SK-N-SH treated with all-trans-retinoic acid at 6 μM for 48 hours (cell line): ENCODE data around the gene CLCF1.

Experiments used
- ATAC-seq: fragments of 200-7000 bp; cut with Tn5 transposase; 3 replicates; pipeline ENCODE4 v1.9.1; 2020; ENCODE audit warnings: mild to moderate bottlenecking, moderate library complexity
- ARNTL ChIP-seq: fragments of 450-650 bp; formaldehyde crosslinking; IDR thresholded peaks from 2 replicates; pipeline ENCODE4 v1.5.0; 2020; ENCODE audit warnings: low read depth, mild to moderate bottlenecking, moderate library complexity, borderline replicate concordance
- CREB5 ChIP-seq: fragments of 250-450 bp; sonication (Bioruptor Pico); IDR thresholded peaks from 2 replicates; pipeline ENCODE4 v1.5.1; 2020; ENCODE audit warnings: low read depth, mild to moderate bottlenecking, moderate library complexity
- CSDC2 ChIP-seq: fragments of 250-450 bp; sonication (Bioruptor Pico); IDR thresholded peaks from 2 replicates; pipeline ENCODE4 v1.5.0; 2020; ENCODE audit warnings: mild to moderate bottlenecking, moderate library complexity
- CSRNP3 ChIP-seq: fragments of 250-450 bp; sonication (Bioruptor Pico); IDR thresholded peaks from 2 replicates; pipeline ENCODE4 v1.5.1; 2021; ENCODE audit warnings: mild to moderate bottlenecking, moderate library complexity
- PATZ1 ChIP-seq: fragments of 250-450 bp; sonication (Bioruptor Pico); IDR thresholded peaks from 2 replicates; pipeline ENCODE4 v1.8.0; 2020; ENCODE audit warnings: mild to moderate bottlenecking, moderate library complexity, borderline replicate concordance
- POU6F1 ChIP-seq: fragments of 250-450 bp; sonication (Bioruptor Pico); IDR thresholded peaks from 2 replicates; pipeline ENCODE4 v1.8.0; 2021; ENCODE audit warnings: low read depth, mild to moderate bottlenecking, moderate library complexity, borderline replicate concordance
- PPARA ChIP-seq: fragments of 250-450 bp; sonication (Bioruptor Pico); IDR thresholded peaks from 2 replicates; pipeline ENCODE4 v1.5.0; 2020; ENCODE audit warnings: mild to moderate bottlenecking, borderline replicate concordance
- RARB ChIP-seq: fragments of 250-450 bp; sonication (Bioruptor Pico); IDR thresholded peaks from 2 replicates; pipeline ENCODE4 v1.8.0; 2021; ENCODE audit warnings: mild to moderate bottlenecking, moderate library complexity
- SNAI2 ChIP-seq: fragments of 250-450 bp; sonication (Bioruptor Pico); IDR thresholded peaks from 2 replicates; pipeline ENCODE4 v1.5.0; 2020; ENCODE audit warnings: mild to moderate bottlenecking, moderate library complexity
- TOX ChIP-seq: fragments of 250-450 bp; sonication (Bioruptor Pico); IDR thresholded peaks from 2 replicates; pipeline ENCODE4 v1.8.0; 2021; ENCODE audit warnings: mild to moderate bottlenecking, moderate library complexity, borderline replicate concordance
- TSHZ2 ChIP-seq: fragments of 250-450 bp; sonication (Bioruptor Pico); IDR thresholded peaks from 2 replicates; pipeline ENCODE4 v1.5.0; 2020; ENCODE audit warnings: mild to moderate bottlenecking, moderate library complexity
- ZC3H10 ChIP-seq: fragments of 250-450 bp; sonication (Bioruptor Pico); IDR thresholded peaks from 2 replicates; pipeline ENCODE4 v1.5.1; 2021; ENCODE audit warnings: mild to moderate bottlenecking, moderate library complexity
- ZFP3 ChIP-seq: fragments of 250-450 bp; sonication (Bioruptor Pico); IDR thresholded peaks from 2 replicates; pipeline ENCODE4 v1.5.0; 2020; ENCODE audit warnings: mild to moderate bottlenecking, moderate library complexity
- ZNF70 ChIP-seq: fragments of 450-650 bp; formaldehyde crosslinking; IDR thresholded peaks from 2 replicates; pipeline ENCODE4 v1.5.0; 2020; ENCODE audit warnings: mild to moderate bottlenecking, moderate library complexity
- ZNF8 ChIP-seq: fragments of 450-650 bp; formaldehyde crosslinking; IDR thresholded peaks from 2 replicates; pipeline ENCODE4 v1.5.0; 2020; ENCODE audit warnings: mild to moderate bottlenecking, moderate library complexity

Gene CLCF1

GRCh38 chr11:67410984-67411784 lies 37.8 kb upstream of the CLCF1 start (continued):
- TF ChIP-seq ZFP3 (CRISPR knock-in tag) = no peak
- TF ChIP-seq TSHZ2 = no peak
- no peak for TF ChIP-seq TOX (CRISPR knock-in tag)

GRCh38 chr11:67410369-67410831 lies 37.0 kb upstream of the CLCF1 start:
- ATAC-seq = no peak
- TF ChIP-seq PPARA (CRISPR knock-in tag) (no peak), TOX (CRISPR knock-in tag) (no peak), RARB (CRISPR knock-in tag) (no peak), ARNTL (CRISPR knock-in tag) (no peak), ZNF8 (CRISPR knock-in tag) (no peak), ZNF70 (no peak), CSRNP3 (CRISPR knock-in tag) (no peak)

GRCh38 chr11:67409781-67410368 lies 36.5 kb upstream of the CLCF1 start:
- ATAC-seq = no peak
- no peak for TF ChIP-seq ZFP3 (CRISPR knock-in tag)
- TF ChIP-seq SNAI2 (CRISPR knock-in tag) = no peak
- no peak for TF ChIP-seq ZNF8 (CRISPR knock-in tag)
- TF ChIP-seq CSDC2 (CRISPR knock-in tag) = no peak
- no peak for TF ChIP-seq CREB5 (CRISPR knock-in tag)
- no peak for TF ChIP-seq POU6F1 (CRISPR knock-in tag)

- no peak for TF ChIP-seq TSHZ2
- TF ChIP-seq POU6F1 (CRISPR knock-in tag) = no peak
- TF ChIP-seq PATZ1 = no peak
- no peak for TF ChIP-seq ZFP3 (CRISPR knock-in tag)
- TF ChIP-seq ZC3H10 (CRISPR knock-in tag) = no peak
- TF ChIP-seq RARB (CRISPR knock-in tag) = no peak
- ATAC-seq = no peak
Observed at GRCh38 chr11:67409261-67409666, 35.9 kb upstream of the CLCF1 start.
